ENCODE data around the gene TMPRSS2. TPM values are rescaled to one million over a fixed set of nuclear protein-coding genes. Genes with fewer than 3 reads are reported as not detected.

The TMPRSS2 gene
- polyA plus RNA-seq, 1 donor = 149 TPM

DNA sequence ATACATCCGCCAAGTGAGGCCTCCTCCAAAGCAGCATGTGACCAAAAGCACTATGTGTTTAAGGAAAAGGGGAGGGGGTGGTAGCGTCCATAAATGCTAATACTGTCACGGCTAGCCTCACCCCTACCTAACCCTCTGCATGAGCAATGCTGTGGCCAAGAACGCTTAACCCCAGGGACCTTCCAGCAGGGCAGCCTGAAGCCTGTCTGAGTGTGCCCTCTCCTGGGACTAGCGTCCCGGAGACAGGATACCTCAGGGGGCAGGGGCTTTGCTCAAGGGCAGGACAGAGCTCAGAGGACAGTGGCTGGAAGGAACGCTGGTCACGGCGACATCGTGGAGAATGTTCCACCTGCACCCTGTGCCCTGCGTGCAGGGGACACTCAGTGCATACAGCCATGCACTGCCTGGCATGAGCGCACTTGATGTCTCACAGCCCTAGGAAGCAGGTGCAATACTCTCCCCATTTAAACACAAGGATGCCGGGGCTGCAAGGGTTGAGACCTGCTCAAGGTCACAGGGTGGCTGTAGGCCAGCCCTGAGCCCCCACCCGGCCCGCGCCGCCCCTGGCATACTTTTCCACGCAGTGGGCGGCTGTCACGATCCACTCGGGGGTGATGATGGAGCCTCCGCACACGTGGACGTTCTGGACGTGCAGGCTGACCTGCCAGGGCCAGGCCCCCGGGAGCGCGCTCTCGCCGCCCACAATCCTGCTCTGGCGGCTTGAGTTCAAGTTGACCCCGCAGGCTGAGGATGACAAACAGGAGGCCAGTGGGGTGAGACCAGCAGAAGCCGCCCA is 35.0 kb downstream of the TMPRSS2 start:
- H3K36me3 ChIP-seq (ENCODE audit: control insufficient read depth, insufficient read depth, low read length) = peaks cover 81% of the 10 kb centered on the region
- peaks cover 3% of the 10 kb centered on the region for H3K4me1 ChIP-seq (ENCODE audit: control insufficient read depth, insufficient read depth, low read length)
- WGBS (ENCODE audit: insufficient coverage, low lambda C conversion rate) = no CpG with 5 or more reads among the region's 33 CpGs
- H3K4me3 ChIP-seq (ENCODE audit: low read length) = no peak overlapping the region
- H3K9me3 ChIP-seq (ENCODE audit: control insufficient read depth, low read depth, low read length) = peaks cover 2% of the 10 kb centered on the region
- DNase-seq = no peak
- no peak overlapping the region for H3K27ac ChIP-seq (ENCODE audit: low read length)
- H3K27me3 ChIP-seq (ENCODE audit: control insufficient read depth, insufficient read depth, low read length) = no peaks in the 10 kb centered on the region

DNA sequence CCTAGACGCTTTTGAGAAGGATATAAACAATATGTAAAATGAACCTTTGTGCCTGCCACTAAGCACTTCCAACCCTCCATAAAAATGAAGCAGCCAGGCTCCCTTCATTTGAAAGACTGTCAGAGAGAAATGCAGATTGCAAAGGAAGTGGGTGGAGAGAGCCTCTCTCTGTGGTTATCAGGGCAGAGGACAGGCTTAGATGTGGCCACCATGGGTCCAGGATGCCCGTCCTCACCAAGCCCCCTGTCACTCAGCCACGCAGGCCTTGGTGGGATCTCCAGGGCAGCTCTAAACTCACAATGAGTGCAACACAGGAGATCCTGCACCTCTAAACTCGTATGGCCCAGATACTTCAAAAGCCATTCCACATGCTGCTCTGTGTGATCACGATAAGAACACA is 37.9 kb downstream of the TMPRSS2 start:
- no peak overlapping the region for H3K4me3 ChIP-seq (ENCODE audit: low read length)
- peaks cover 4% of the 10 kb centered on the region for H3K9me3 ChIP-seq (ENCODE audit: control insufficient read depth, low read depth, low read length)
- peaks cover 85% of the 10 kb centered on the region for H3K36me3 ChIP-seq (ENCODE audit: control insufficient read depth, insufficient read depth, low read length)
- no peaks in the 10 kb centered on the region for H3K27me3 ChIP-seq (ENCODE audit: control insufficient read depth, insufficient read depth, low read length)
- no peak overlapping the region for H3K27ac ChIP-seq (ENCODE audit: low read length)
- no CpG with 5 or more reads among the region's 5 CpGs for WGBS (ENCODE audit: insufficient coverage, low lambda C conversion rate)
- H3K4me1 ChIP-seq (ENCODE audit: control insufficient read depth, insufficient read depth, low read length) = no peaks in the 10 kb centered on the region
- DNase-seq = no peak

DNA sequence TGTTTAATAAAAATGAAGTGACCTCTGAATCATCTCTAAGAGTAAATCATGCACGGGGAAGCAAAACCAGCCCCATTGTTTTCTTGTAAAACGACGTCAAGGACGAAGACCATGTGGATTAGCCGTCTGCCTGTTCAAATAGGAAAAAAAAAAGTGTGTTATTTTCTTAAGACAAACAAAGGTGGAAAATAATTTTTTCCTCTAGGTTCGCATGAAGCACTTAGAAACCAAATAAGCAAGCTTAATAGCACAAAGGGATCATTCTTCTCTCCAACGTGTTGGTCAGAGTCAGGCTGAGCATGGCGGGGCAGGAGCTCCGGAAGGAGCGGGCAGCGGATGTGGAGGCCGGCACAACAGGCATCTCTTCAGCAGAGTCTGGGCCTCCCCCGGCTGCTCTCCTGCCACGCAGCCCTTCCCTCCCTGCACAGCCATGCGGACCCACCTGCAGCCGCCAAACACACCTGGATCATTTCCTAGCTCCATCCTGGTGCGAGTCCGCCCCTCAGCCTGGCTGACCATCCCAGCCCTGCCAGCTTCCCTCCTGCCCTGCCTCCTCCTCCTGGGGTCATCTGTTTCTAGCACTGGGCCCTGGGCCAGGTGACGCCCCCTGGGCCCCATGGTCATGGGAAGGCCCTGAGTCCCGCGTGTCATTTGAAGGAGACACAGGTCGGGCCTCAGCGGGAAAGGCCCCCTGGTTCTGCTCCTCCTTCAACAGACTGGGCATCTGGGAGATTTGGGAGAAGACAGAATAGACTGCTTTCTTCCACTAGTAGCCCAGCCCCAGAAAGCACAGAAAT is 41.7 kb downstream of the TMPRSS2 start:
- DNase-seq = no peak
- Histone ChIP-seq H3K27me3 (ENCODE audit: control insufficient read depth, insufficient read depth, low read length) (no peaks in the 10 kb centered on the region), H3K36me3 (ENCODE audit: control insufficient read depth, insufficient read depth, low read length) (peaks cover 76% of the 10 kb centered on the region), H3K9me3 (ENCODE audit: control insufficient read depth, low read depth, low read length) (peaks cover 4% of the 10 kb centered on the region), H3K4me3 (ENCODE audit: low read length) (no peak overlapping the region), H3K27ac (ENCODE audit: low read length) (no peak overlapping the region), H3K4me1 (ENCODE audit: control insufficient read depth, insufficient read depth, low read length) (peaks cover 2% of the 10 kb centered on the region)
- WGBS (ENCODE audit: insufficient coverage, low lambda C conversion rate) = 100% methylated on average over 1 of the region's 23 CpGs

DNA sequence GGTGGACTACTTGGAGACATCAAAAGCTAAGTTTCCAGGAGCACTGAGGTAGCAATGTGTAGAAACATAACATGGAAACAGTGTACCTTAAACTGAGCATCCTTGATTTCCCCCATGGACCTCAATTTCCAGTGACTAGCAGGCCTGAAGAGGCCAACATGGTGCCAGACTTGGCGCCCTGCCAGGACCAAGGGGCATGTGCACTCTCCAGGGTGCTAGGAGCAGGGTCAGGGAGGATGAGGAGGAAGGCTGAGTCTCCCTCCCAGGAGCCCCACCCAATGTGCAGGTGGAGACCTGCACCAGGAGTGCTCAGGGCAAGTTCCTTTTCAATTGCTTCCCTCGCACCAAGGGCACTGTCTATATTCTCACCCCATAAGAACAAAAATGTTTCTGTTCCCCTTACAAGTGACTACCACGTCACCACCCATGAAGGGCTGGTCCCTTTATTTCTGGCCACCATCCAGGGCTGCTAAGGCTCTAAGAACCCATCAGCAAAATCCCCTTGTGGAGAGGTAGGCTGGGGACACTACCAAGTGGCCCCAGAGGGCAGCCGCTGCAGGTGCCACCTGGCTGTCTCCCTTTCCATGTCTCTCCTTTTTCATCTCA is 42.7 kb downstream of the TMPRSS2 start:
- peaks cover 4% of the 10 kb centered on the region for H3K9me3 ChIP-seq (ENCODE audit: control insufficient read depth, low read depth, low read length)
- H3K36me3 ChIP-seq (ENCODE audit: control insufficient read depth, insufficient read depth, low read length) = peaks cover 67% of the 10 kb centered on the region
- H3K4me1 ChIP-seq (ENCODE audit: control insufficient read depth, insufficient read depth, low read length) = peaks cover 2% of the 10 kb centered on the region
- H3K27ac ChIP-seq (ENCODE audit: low read length) = no peak overlapping the region
- DNase-seq = no peak
- H3K27me3 ChIP-seq (ENCODE audit: control insufficient read depth, insufficient read depth, low read length) = no peaks in the 10 kb centered on the region
- 100% methylated on average over 1 of the region's 4 CpGs for WGBS (ENCODE audit: insufficient coverage, low lambda C conversion rate)
- no peak overlapping the region for H3K4me3 ChIP-seq (ENCODE audit: low read length)

DNA sequence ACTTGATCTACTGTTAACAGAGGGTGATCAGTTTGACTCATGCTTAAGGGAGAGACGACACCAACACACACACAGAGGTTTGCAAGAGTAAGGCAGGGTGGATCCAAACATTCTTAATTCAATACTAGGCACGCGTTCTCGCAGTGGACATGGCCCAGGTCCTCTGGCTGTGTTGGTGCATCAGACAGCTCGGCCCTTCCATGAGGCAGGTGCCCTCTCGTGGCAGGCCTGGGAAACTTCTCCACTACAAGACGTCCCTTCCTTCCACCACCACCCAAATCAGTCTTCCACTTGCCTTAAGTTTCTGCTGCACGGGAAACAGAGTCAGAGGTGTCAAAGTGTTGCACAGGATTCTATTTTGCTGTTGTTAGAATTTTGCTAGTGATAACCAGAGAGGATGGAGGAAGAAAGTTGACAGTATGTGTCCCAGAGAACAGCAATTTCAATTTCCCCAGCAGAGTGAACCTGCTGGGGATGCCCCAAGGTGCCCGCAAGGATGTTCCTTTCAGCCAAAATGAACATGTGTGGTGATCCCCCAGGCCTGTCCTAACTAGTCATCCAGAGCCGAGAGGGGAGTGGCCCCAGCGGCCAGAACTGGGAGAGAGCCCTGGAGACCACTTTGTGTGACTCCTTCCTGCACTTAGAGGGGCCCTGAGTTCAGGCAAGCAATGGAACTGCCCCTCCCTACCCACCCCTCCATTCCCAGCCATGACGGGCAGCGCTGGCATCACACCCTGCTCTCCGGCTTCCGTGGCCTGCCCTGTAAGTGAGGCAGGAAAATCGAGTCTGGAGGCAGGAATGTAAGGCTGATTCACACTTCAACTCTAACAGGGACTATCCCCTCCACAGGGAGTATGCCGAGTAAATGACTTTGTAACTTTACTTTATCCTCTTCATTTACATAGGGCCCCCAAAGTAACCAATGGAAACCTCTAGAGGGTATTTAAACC is 47.1 kb downstream of the TMPRSS2 start:
- no peaks in the 10 kb centered on the region for H3K9me3 ChIP-seq (ENCODE audit: control insufficient read depth, low read depth, low read length)
- H3K27me3 ChIP-seq (ENCODE audit: control insufficient read depth, insufficient read depth, low read length) = no peaks in the 10 kb centered on the region
- DNase-seq = peak; percentile 48 to 57
- H3K4me3 ChIP-seq (ENCODE audit: low read length) = no peak overlapping the region
- peaks cover 25% of the 10 kb centered on the region for H3K36me3 ChIP-seq (ENCODE audit: control insufficient read depth, insufficient read depth, low read length)
- H3K4me1 ChIP-seq (ENCODE audit: control insufficient read depth, insufficient read depth, low read length) = peaks cover 2% of the 10 kb centered on the region
- WGBS (ENCODE audit: insufficient coverage, low lambda C conversion rate) = no CpG with 5 or more reads among the region's 17 CpGs
- no peak overlapping the region for H3K27ac ChIP-seq (ENCODE audit: low read length)

DNA sequence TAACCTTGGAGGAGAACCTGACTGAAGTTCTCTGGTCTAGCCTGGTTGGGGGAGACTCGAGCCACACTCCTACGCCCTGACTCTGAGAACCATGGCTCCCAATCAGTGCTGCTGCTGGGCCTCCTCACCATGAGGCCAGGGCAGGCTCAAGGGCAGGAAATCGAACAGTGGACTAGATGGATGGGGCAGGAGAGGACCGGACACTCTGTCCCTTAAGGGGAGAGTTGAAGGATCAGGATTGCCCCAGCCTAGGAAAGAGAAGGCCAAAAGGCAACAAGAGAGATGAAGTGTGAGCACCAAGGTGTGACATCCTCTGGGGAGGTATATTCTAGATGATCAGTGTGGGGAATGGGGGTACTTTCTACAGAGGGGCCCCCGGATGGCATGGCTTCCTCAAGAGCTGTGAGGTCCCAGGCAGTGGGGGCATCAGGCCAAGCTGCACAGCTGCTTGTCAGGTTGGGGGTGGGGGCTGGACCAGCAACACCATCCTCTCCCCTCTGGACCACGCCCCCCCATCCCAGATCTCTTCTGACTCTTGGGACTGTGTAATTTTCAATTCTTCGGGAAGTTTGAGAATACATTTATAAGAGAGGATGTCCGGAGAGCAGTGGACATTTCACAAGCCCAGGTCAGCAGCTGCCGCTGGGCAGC is 47.9 kb downstream of the TMPRSS2 start:
- Histone ChIP-seq H3K9me3 (ENCODE audit: control insufficient read depth, low read depth, low read length) (no peaks in the 10 kb centered on the region), H3K4me3 (ENCODE audit: low read length) (no peak overlapping the region), H3K4me1 (ENCODE audit: control insufficient read depth, insufficient read depth, low read length) (peaks cover 2% of the 10 kb centered on the region), H3K36me3 (ENCODE audit: control insufficient read depth, insufficient read depth, low read length) (peaks cover 19% of the 10 kb centered on the region), H3K27me3 (ENCODE audit: control insufficient read depth, insufficient read depth, low read length) (no peaks in the 10 kb centered on the region), H3K27ac (ENCODE audit: low read length) (no peak overlapping the region)
- no CpG with 5 or more reads among the region's 9 CpGs for WGBS (ENCODE audit: insufficient coverage, low lambda C conversion rate)
- DNase-seq = no peak

DNA sequence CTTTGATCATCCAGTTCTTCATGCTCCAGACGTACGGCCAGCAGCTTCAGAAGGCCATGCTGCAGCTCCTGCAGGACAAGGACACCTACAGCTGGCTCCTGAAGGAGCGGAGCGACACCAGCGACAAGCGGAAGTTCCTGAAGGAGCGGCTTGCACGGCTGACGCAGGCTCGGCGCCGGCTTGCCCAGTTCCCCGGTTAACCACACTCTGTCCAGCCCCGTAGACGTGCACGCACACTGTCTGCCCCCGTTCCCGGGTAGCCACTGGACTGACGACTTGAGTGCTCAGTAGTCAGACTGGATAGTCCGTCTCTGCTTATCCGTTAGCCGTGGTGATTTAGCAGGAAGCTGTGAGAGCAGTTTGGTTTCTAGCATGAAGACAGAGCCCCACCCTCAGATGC is 49.4 kb downstream of the TMPRSS2 start:
- peaks cover 11% of the 10 kb centered on the region for H3K36me3 ChIP-seq (ENCODE audit: control insufficient read depth, insufficient read depth, low read length)

DNA sequence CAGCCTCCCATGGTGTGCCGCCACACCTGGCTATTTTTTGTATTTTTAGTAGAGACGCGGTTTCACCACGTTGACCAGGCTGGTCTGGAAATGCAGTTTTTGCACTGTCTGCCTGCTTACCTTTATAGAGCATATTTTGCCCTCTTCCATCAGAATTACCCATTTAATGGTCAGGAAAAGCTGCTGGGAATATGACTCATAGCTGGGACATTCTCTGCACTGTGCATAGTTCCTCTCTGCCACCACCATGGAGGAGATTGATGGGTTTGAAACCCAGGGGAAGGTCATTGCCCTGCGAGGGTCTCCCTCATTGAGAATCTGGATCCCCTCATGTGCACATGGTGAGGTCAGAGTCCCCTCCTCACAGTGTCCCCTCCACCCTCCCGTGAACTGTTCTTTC is 49.8 kb downstream of the TMPRSS2 start:
- no peak for DNase-seq
- 90% methylated on average over 2 of the region's 6 CpGs for WGBS (ENCODE audit: insufficient coverage, low lambda C conversion rate)

More for the DNA sequence above, 49.4 kb downstream of the TMPRSS2 start:
- H3K27me3 ChIP-seq (ENCODE audit: control insufficient read depth, insufficient read depth, low read length) = no peaks in the 10 kb centered on the region
- H3K27ac ChIP-seq (ENCODE audit: low read length) = no peak overlapping the region
- no CpG with 5 or more reads among the region's 22 CpGs for WGBS (ENCODE audit: insufficient coverage, low lambda C conversion rate)
- DNase-seq = no peak
- no peak overlapping the region for H3K4me3 ChIP-seq (ENCODE audit: low read length)
- peaks cover 2% of the 10 kb centered on the region for H3K4me1 ChIP-seq (ENCODE audit: control insufficient read depth, insufficient read depth, low read length)
- H3K9me3 ChIP-seq (ENCODE audit: control insufficient read depth, low read depth, low read length) = no peaks in the 10 kb centered on the region

DNA sequence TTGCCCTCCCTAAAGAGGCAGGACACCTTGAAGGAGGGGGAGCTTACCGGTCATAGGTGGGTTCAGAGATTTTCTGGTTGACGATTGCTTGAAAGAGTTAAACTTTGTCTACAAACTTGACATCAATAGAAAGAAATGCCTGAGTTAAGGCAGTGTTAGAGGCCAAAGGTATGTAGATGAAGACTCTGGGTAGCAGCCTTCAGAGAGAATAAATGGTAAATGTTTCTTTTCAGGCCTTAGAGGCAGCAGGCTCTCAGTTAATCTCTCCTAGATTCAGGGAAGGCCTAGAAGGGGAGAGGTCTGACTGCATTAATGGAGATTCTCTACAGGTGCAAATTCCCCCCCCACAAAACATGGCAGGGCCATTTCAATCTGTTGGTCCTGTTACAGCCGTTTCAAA is 54.2 kb downstream of the TMPRSS2 start:
- Histone ChIP-seq H3K27me3 (ENCODE audit: control insufficient read depth, insufficient read depth, low read length) (no peaks in the 10 kb centered on the region), H3K4me1 (ENCODE audit: control insufficient read depth, insufficient read depth, low read length) (no peaks in the 10 kb centered on the region), H3K36me3 (ENCODE audit: control insufficient read depth, insufficient read depth, low read length) (peaks cover 19% of the 10 kb centered on the region), H3K27ac (ENCODE audit: low read length) (no peak overlapping the region), H3K9me3 (ENCODE audit: control insufficient read depth, low read depth, low read length) (no peaks in the 10 kb centered on the region), H3K4me3 (ENCODE audit: low read length) (no peak overlapping the region)
- WGBS (ENCODE audit: insufficient coverage, low lambda C conversion rate) = 100% methylated on average over 1 of the region's 3 CpGs
- no peak for DNase-seq

More for the DNA sequence above, 49.8 kb downstream of the TMPRSS2 start:
- Histone ChIP-seq H3K4me1 (ENCODE audit: control insufficient read depth, insufficient read depth, low read length) (peaks cover 2% of the 10 kb centered on the region), H3K4me3 (ENCODE audit: low read length) (no peak overlapping the region), H3K36me3 (ENCODE audit: control insufficient read depth, insufficient read depth, low read length) (peaks cover 9% of the 10 kb centered on the region), H3K27ac (ENCODE audit: low read length) (no peak overlapping the region), H3K27me3 (ENCODE audit: control insufficient read depth, insufficient read depth, low read length) (no peaks in the 10 kb centered on the region), H3K9me3 (ENCODE audit: control insufficient read depth, low read depth, low read length) (no peaks in the 10 kb centered on the region)

Measured in large intestine (tissue), 3 donors.